Large intestine (tissue), 3 donors: Measurements from ENCODE around the gene INSR. TPM values are rescaled to one million over a fixed set of nuclear protein-coding genes. Genes with fewer than 3 reads are reported as not detected.
"Not testable (repeated sequence)": the region's sequence is repeated elsewhere in the genome, so short reads cannot be mapped to it uniquely, and the experiment has no call there.

Experiments used
- DNase-seq, 2 donors: peaks; one replicate each; pipeline versions ENCODE4 v3.0.0 to v3.0.0-alpha.2; 2013
- H3K27ac ChIP-seq: one replicate; pipeline ENCODE4 v1.5.1; 2013; ENCODE audit warnings: low read length
- H3K27me3 ChIP-seq: 2 replicates; pipeline ENCODE4 v1.6.1; 2013; ENCODE audit warnings: low read length; ENCODE audit not compliant: control insufficient read depth, insufficient read depth
- H3K36me3 ChIP-seq: 2 replicates; pipeline ENCODE4 v1.6.1; 2013; ENCODE audit warnings: low read length; ENCODE audit not compliant: control insufficient read depth, insufficient read depth
- H3K4me1 ChIP-seq: one replicate; pipeline ENCODE4 v1.6.1; 2013; ENCODE audit warnings: low read length; ENCODE audit not compliant: control insufficient read depth, insufficient read depth
- H3K4me3 ChIP-seq: one replicate; pipeline ENCODE4 v1.5.1; 2013; ENCODE audit warnings: low read length
- H3K9me3 ChIP-seq: one replicate; pipeline ENCODE4 v1.6.1; 2013; ENCODE audit warnings: mild to moderate bottlenecking, low read depth, low read length, moderate library complexity; ENCODE audit not compliant: control insufficient read depth
- WGBS: methylation state at CpG from one replicate; pipeline ENCODE4 v1.1.5; 2013; ENCODE audit warnings: low lambda C conversion rate; ENCODE audit not compliant: insufficient coverage; 5-methylcytosine and 5-hydroxymethylcytosine counted together
- polyA plus RNA-seq: library from polyadenylated mRNA; unstranded; fragments of 120-200 nt; gene quantifications from one replicate; pipeline ENCODE4 v1.2.1, GENCODE V29; 2013

INSR gene
- polyA plus RNA-seq, 1 donor = 27.7 TPM

GRCh38 chr19:7327802-7328201 is 33.6 kb upstream of the INSR start:
- H3K9me3 ChIP-seq = no peaks in the 10 kb centered on the region
- no peaks in the 10 kb centered on the region for H3K4me1 ChIP-seq
- H3K36me3 ChIP-seq = no peaks in the 10 kb centered on the region
- no peak for DNase-seq
- 78% methylated on average over 1 of the region's 1 CpG for WGBS
- H3K27me3 ChIP-seq = no peaks in the 10 kb centered on the region
- H3K4me3 ChIP-seq = no peak overlapping the region
- no peak overlapping the region for H3K27ac ChIP-seq

GRCh38 chr19:7326105-7326877 is 32.1 kb upstream of the INSR start:
- 82% methylated on average over 2 of the region's 10 CpGs for WGBS
- no peaks in the 10 kb centered on the region for H3K36me3 ChIP-seq
- no peak for DNase-seq
- H3K4me1 ChIP-seq = no peaks in the 10 kb centered on the region
- H3K4me3 ChIP-seq = no peak overlapping the region
- no peaks in the 10 kb centered on the region for H3K27me3 ChIP-seq
- H3K9me3 ChIP-seq = no peaks in the 10 kb centered on the region
- H3K27ac ChIP-seq = no peak overlapping the region

- Histone ChIP-seq H3K9me3 (no peaks in the 10 kb centered on the region), H3K36me3 (no peaks in the 10 kb centered on the region), H3K4me3 (no peak overlapping the region), H3K27ac (no peak overlapping the region), H3K27me3 (no peaks in the 10 kb centered on the region), H3K4me1 (no peaks in the 10 kb centered on the region)
- DNase-seq = no peak
- no CpG with 5 or more reads among the region's 2 CpGs for WGBS
Observed at GRCh38 chr19:7318176-7318575, 24.0 kb upstream of the INSR start.

- H3K27me3 ChIP-seq = no peaks in the 10 kb centered on the region
- H3K27ac ChIP-seq = no peak overlapping the region
- WGBS = no CpG with 5 or more reads among the region's 7 CpGs
- no peaks in the 10 kb centered on the region for H3K9me3 ChIP-seq
- H3K4me3 ChIP-seq = no peak overlapping the region
- no peaks in the 10 kb centered on the region for H3K36me3 ChIP-seq
- no peaks in the 10 kb centered on the region for H3K4me1 ChIP-seq
- no peak for DNase-seq
Observed at GRCh38 chr19:7312816-7313215, 18.6 kb upstream of the INSR start.

GRCh38 chr19:7311911-7312310 is 17.7 kb upstream of the INSR start:
- DNase-seq = no peak

GRCh38 chr19:7308327-7308726 is 14.1 kb upstream of the INSR start:
- not testable (repeated sequence) for H3K27ac ChIP-seq, H3K4me1 ChIP-seq, H3K4me3 ChIP-seq, DNase-seq, H3K36me3 ChIP-seq, H3K9me3 ChIP-seq, H3K27me3 ChIP-seq
- 100% methylated on average over 1 of the region's 9 CpGs for WGBS

More at GRCh38 chr19:7311911-7312310, 17.7 kb upstream of the INSR start:
- WGBS = 95% methylated on average over 4 of the region's 12 CpGs
- Histone ChIP-seq H3K9me3 (no peaks in the 10 kb centered on the region), H3K27ac (no peak overlapping the region), H3K4me1 (no peaks in the 10 kb centered on the region), H3K4me3 (no peak overlapping the region), H3K27me3 (no peaks in the 10 kb centered on the region), H3K36me3 (no peaks in the 10 kb centered on the region)

GRCh38 chr19:7307590-7308218 is 13.5 kb upstream of the INSR start:
- Histone ChIP-seq H3K27me3 (no peaks in the 10 kb centered on the region), H3K36me3 (no peaks in the 10 kb centered on the region), H3K4me3 (no peak overlapping the region), H3K4me1 (no peaks in the 10 kb centered on the region), H3K27ac (no peak overlapping the region), H3K9me3 (no peaks in the 10 kb centered on the region)
- DNase-seq = no peak
- WGBS = no CpG with 5 or more reads among the region's 7 CpGs

GRCh38 chr19:7304200-7304599 is 10.0 kb upstream of the INSR start:
- no peak for DNase-seq
- Histone ChIP-seq H3K36me3 (no peaks in the 10 kb centered on the region), H3K4me3 (no peak overlapping the region), H3K4me1 (no peaks in the 10 kb centered on the region), H3K27ac (no peak overlapping the region), H3K9me3 (no peaks in the 10 kb centered on the region), H3K27me3 (no peaks in the 10 kb centered on the region)
- no CpG with 5 or more reads among the region's 9 CpGs for WGBS

- no peak overlapping the region for H3K27ac ChIP-seq
- H3K4me3 ChIP-seq = no peak overlapping the region
Observed at GRCh38 chr19:7303470-7303869, 9.3 kb upstream of the INSR start.

GRCh38 chr19:7301525-7301924 is 7.3 kb upstream of the INSR start:
- no peaks in the 10 kb centered on the region for H3K4me1 ChIP-seq
- no peaks in the 10 kb centered on the region for H3K36me3 ChIP-seq
- 96% methylated on average over 4 of the region's 5 CpGs for WGBS
- H3K9me3 ChIP-seq = no peaks in the 10 kb centered on the region
- H3K27ac ChIP-seq = no peak overlapping the region
- H3K4me3 ChIP-seq = no peak overlapping the region
- H3K27me3 ChIP-seq = no peaks in the 10 kb centered on the region
- DNase-seq = peak in 1 of 2 donors; percentile 17

More at GRCh38 chr19:7303470-7303869, 9.3 kb upstream of the INSR start:
- Histone ChIP-seq H3K4me1 (no peaks in the 10 kb centered on the region), H3K36me3 (no peaks in the 10 kb centered on the region), H3K9me3 (no peaks in the 10 kb centered on the region), H3K27me3 (no peaks in the 10 kb centered on the region)
- DNase-seq = no peak
- 89% methylated on average over 3 of the region's 4 CpGs for WGBS

- Histone ChIP-seq H3K9me3 (no peaks in the 10 kb centered on the region), H3K27me3 (no peaks in the 10 kb centered on the region), H3K27ac (no peak overlapping the region), H3K4me3 (no peak overlapping the region), H3K4me1 (peaks cover 5% of the 10 kb centered on the region), H3K36me3 (no peaks in the 10 kb centered on the region)
- no peak for DNase-seq
- 60% methylated on average over 1 of the region's 7 CpGs for WGBS
Observed at GRCh38 chr19:7297742-7298141, 3.5 kb upstream of the INSR start.
